ENCODE results near the gene HS6ST1.

DNA sequence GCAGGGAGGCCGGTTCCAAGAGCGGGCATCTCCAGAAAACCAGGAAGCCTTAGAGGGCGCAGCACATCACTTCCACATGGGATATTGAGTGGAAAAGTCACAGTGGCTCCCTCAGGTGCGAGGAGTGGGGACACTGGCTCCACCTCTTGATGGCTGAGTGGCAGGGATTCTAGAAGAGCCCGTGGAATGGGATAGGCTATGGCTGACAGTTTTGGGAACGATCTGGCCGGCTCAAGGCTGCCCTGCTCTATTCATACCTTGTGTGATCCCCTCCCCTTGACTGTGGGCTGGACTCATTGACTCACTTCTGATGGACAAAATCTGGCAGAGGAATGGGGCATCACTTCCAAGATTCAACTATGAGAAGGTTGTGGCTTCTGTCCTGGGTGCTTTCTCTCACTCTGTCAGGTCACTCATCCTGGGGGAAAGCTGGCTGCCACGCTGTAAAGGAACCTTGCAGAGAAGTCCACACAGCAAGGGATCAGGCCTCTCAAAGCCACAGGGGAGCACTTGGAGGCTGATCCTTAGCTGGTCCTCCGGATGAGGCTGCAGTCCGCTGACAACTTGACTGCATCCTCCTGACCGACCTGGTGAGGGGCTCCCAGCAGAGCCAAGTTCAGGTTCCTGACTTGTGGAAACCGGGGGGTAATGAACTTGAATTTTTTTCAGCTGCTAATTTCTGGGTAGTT is 46.7 kb upstream of the HS6ST1 start:
- TF ChIP-seq SP1 (IDR thresholded peaks at IDR 0.05) (no peak), RAD21 (IDR thresholded peaks at IDR 0.05) (no peak), GABPA (IDR thresholded peaks at IDR 0.05 in 1 of 2, conservative IDR thresholded peaks at IDR 0.05 in 1 of 2) (no peak), ATF3 (IDR thresholded peaks at IDR 0.05) (no peak), REST (IDR thresholded peaks at IDR 0.05) (no peak)
- TF ChIP-seq, protein P1, sequence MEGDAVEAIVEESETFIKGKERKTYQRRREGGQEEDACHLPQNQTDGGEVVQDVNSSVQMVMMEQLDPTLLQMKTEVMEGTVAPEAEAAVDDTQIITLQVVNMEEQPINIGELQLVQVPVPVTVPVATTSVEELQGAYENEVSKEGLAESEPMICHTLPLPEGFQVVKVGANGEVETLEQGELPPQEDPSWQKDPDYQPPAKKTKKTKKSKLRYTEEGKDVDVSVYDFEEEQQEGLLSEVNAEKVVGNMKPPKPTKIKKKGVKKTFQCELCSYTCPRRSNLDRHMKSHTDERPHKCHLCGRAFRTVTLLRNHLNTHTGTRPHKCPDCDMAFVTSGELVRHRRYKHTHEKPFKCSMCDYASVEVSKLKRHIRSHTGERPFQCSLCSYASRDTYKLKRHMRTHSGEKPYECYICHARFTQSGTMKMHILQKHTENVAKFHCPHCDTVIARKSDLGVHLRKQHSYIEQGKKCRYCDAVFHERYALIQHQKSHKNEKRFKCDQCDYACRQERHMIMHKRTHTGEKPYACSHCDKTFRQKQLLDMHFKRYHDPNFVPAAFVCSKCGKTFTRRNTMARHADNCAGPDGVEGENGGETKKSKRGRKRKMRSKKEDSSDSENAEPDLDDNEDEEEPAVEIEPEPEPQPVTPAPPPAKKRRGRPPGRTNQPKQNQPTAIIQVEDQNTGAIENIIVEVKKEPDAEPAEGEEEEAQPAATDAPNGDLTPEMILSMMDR (IDR thresholded peaks at IDR 0.05; ENCODE audit: low read depth, low read length, missing input control), result no peak
- TF ChIP-seq, protein P2, sequence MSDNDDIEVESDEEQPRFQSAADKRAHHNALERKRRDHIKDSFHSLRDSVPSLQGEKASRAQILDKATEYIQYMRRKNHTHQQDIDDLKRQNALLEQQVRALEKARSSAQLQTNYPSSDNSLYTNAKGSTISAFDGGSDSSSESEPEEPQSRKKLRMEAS (IDR thresholded peaks at IDR 0.05), result no peak
